ENCODE data around the gene AP2A1. TPM values are rescaled to one million over a fixed set of nuclear protein-coding genes. Genes with fewer than 3 reads are reported as not detected.

AP2A1 gene
- total and polyA plus RNA-seq, 10 of the 15 experiments (the other 5 are each of a cell fraction or from before 2014, with no cell fraction given) = 0.68 to 78.8 (median 33.8) TPM

GRCh38 chr19:49839713-49840112 is 72.9 kb downstream of the AP2A1 start:
- H3K4me3 ChIP-seq = no peak overlapping the region
- intact Hi-C loops (cut with micrococcal nuclease; ENCODE audit: unreplicated experiment) = no loop called here
- no peaks in the 10 kb centered on the region for H3K27me3 ChIP-seq (replicated peaks in 1 of 2; ENCODE audit: control insufficient read depth in 2 of 2, insufficient read depth in 2 of 2, low read length in 1 of 2)
- H3K9ac ChIP-seq (ENCODE audit: control insufficient read depth, insufficient read depth, low read length) = no peak overlapping the region
- ChIA-PET SMC1A (ENCODE audit: uncharacterized antibody, unreplicated experiment) (interaction anchor here (0.5 to 0.6 kb wide), 2 partner anchors 8 to 118 kb away, joined by 3 read pairs; no protein-coding TSS in a partner anchor), RAD21 (ENCODE audit: unreplicated experiment) (no interaction called here), POLR2A (no interaction called here), CTCF (no interaction called here)
- peaks cover 10% of the 10 kb centered on the region for H3K4me1 ChIP-seq (ENCODE audit: control insufficient read depth, insufficient read depth, low read length)
- no peaks in the 10 kb centered on the region for H3K9me3 ChIP-seq (replicated peaks; ENCODE audit: control insufficient read depth, insufficient read depth, low read length)
- ATAC-seq = no peak
- H3K4me2 ChIP-seq (ENCODE audit: control insufficient read depth, insufficient read depth) = no peak overlapping the region
- FAIRE-seq = no peak
- no peaks in the 10 kb centered on the region for H3K79me2 ChIP-seq (ENCODE audit: control insufficient read depth, insufficient read depth, low read length)
- 94% methylated on average over 11 of the region's 11 CpGs for WGBS (ENCODE audit: insufficient coverage, insufficient replicate concordance, low lambda C conversion rate, missing lambda C conversion rate)
- peaks cover 11 to 12% of the 10 kb centered on the region in 2 experiments for H3K36me3 ChIP-seq (ENCODE audit: control insufficient read depth in 2 of 2, insufficient read depth in 2 of 2, low read length in 1 of 2)
- BruUV-seq (replicated peaks) = no TSS peak
- H4K20me1 ChIP-seq (ENCODE audit: control insufficient read depth, insufficient read depth) = no peaks in the 10 kb centered on the region
- DNase-seq (ENCODE audit: low read depth, low spot score) = no peak
- in situ Hi-C loops (cut with MboI) = no loop called here
- H3K27ac ChIP-seq (ENCODE audit: control insufficient read depth, insufficient read depth) = no peak overlapping the region
- no peak overlapping the region for H2AFZ ChIP-seq (ENCODE audit: control insufficient read depth, low read depth, low read length)
- TF ChIP-seq BRCA1 (IDR thresholded peaks at IDR 0.05; ENCODE audit: low read depth, low read length) (no peak), NFIC (IDR thresholded peaks at IDR 0.05; ENCODE audit: low read depth, low read length) (no peak), RFX5 (IDR thresholded peaks at IDR 0.05; ENCODE audit: low read depth, low read length) (no peak), BCL11A (IDR thresholded peaks at IDR 0.05; ENCODE audit: low read depth, low read length) (no peak), TARDBP (IDR thresholded peaks at IDR 0.05; ENCODE audit: borderline replicate concordance) (no peak), USF2 (IDR thresholded peaks at IDR 0.05; ENCODE audit: borderline replicate concordance, low read depth, low read length) (no peak), CBFB (IDR thresholded peaks at IDR 0.05; ENCODE audit: low read depth) (no peak), PBX3 (IDR thresholded peaks at IDR 0.05; ENCODE audit: insufficient replicate concordance, low read depth, low read length) (no peak), CEBPZ (IDR thresholded peaks at IDR 0.05; ENCODE audit: low read depth, low read length) (no peak), EED (IDR thresholded peaks at IDR 0.05; ENCODE audit: low read depth) (no peak), FOXM1 (IDR thresholded peaks at IDR 0.05; ENCODE audit: low read depth, low read length) (no peak), MEF2A (IDR thresholded peaks at IDR 0.05; ENCODE audit: insufficient read depth, low read depth, low read length) (no peak), POLR2AphosphoS2 (IDR thresholded peaks at IDR 0.05; ENCODE audit: low read depth, low read length) (no peak), GATAD2B (conservative IDR thresholded peaks at IDR 0.05; ENCODE audit: low read depth) (no peak), MYC (IDR thresholded peaks at IDR 0.05; ENCODE audit: insufficient read depth, insufficient read length, insufficient replicate concordance, low read length, severe bottlenecking) (no peak), HDAC2 (IDR thresholded peaks at IDR 0.05) (no peak), YBX1 (IDR thresholded peaks at IDR 0.05) (no peak), E4F1 (IDR thresholded peaks at IDR 0.05; ENCODE audit: borderline replicate concordance, partially characterized antibody) (no peak), RB1 (IDR thresholded peaks at IDR 0.05; ENCODE audit: borderline replicate concordance) (no peak)

All from GM12878 (cell line).